NCI-H2107 (cell line): ENCODE measurements around the gene CCDC70.
"Not testable (repeated sequence)": the region's sequence is repeated elsewhere in the genome, so short reads cannot be mapped to it uniquely, and the experiment has no call there.

Source experiments
- DNase-seq: peaks from one replicate; lab custom pipeline; 2025; lab: John Stamatoyannopoulos, UW

Gene CCDC70

DNA sequence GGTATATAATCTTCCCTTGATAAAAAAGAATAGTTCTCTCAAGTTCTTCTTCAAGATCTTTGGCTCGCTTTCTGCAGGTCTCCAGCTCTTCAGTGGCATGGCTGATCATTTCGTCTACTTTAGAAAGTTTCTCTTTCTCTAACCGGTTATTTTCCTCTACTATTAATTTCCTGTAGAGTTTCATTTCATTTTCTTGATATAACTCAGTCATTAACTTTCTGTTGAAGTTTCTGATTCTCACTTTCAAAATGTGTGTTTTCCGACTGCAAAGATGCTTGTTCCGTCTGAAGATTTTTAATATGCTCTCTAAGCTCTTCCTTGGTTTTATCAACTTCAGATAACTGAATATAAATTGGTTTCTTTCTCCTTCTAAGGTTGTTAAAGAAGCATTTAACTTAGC is 47.5 kb downstream of the CCDC70 start:
- DNase-seq: not testable (repeated sequence)

GRCh38 chr13:51910508-51910907 is 48.7 kb downstream of the CCDC70 start:
- no peak for DNase-seq

- DNase-seq: peak; percentile 61
Measured at GRCh38 chr13:51912091-51912490, 50.3 kb downstream of the CCDC70 start.

DNA sequence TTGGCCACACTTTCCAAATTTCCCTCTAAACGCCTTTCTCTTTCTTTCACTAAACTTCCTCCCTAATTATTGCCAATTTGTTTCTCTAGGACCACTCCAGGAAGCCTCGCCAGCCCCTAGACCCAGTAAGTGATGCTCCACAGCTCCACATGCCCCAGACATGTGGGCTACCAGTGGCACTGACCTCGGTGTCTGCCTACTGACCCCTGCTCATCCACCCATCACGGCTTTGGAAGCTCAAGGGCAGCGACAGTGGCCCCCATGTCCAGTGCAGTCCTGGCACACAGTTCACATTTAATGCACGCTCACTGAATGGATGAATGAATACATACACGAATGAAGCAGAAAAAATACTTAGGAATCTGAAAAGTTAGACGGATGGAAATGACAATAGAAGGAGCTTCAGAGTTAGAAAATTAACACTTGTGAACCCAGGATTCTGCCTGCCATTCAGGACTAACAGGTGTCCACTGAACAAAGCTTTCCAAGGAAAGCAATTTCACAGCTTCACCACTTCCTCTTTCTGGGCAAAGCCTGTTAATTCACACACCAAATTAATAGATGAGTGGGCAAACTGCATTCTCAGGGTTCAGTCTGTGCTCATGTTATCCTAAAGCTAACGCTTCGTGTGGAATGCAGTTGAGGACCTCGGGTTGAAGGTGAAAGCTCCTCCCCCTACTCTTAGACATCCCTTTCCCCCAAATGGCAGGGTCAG is 50.9 kb downstream of the CCDC70 start:
- no peak for DNase-seq

- DNase-seq: no peak
Measured at GRCh38 chr13:51913421-51914136, 51.8 kb downstream of the CCDC70 start.

DNA sequence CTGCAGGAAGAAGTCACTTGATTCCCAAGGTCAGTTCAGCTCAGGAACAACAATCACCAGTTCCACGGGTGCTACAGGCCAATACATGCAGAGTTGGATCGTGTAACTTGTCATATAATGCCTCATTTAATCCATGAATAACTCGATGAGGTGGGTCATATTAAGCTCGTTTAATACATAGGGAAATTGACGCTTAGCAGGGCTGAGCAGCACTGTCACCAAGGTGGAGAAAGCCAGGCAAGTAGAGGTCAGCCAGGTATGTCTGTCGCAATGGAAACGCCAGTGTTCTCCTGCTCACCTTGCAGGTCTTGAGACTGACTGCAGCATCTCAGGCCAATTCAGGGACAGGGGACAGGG is 52.3 kb downstream of the CCDC70 start:
- no peak for DNase-seq
